Activated T-helper 1 cell treated with Interleukin-2 at 50 U/mL for 16 hours (primary cell): Measurements from ENCODE around the gene CCDC40.
A peak's percentile ranks its signal among the peaks of the same experiment; 100 is the strongest.
"Not testable (repeated sequence)": the region's sequence is repeated elsewhere in the genome, so short reads cannot be mapped to it uniquely, and the experiment has no call there.

Source experiments
- DNase-seq: peaks from one replicate; pipeline ENCODE4 v3.0.0-alpha.2; 2020; ENCODE audit warnings: low read depth

Gene CCDC40, protein sequence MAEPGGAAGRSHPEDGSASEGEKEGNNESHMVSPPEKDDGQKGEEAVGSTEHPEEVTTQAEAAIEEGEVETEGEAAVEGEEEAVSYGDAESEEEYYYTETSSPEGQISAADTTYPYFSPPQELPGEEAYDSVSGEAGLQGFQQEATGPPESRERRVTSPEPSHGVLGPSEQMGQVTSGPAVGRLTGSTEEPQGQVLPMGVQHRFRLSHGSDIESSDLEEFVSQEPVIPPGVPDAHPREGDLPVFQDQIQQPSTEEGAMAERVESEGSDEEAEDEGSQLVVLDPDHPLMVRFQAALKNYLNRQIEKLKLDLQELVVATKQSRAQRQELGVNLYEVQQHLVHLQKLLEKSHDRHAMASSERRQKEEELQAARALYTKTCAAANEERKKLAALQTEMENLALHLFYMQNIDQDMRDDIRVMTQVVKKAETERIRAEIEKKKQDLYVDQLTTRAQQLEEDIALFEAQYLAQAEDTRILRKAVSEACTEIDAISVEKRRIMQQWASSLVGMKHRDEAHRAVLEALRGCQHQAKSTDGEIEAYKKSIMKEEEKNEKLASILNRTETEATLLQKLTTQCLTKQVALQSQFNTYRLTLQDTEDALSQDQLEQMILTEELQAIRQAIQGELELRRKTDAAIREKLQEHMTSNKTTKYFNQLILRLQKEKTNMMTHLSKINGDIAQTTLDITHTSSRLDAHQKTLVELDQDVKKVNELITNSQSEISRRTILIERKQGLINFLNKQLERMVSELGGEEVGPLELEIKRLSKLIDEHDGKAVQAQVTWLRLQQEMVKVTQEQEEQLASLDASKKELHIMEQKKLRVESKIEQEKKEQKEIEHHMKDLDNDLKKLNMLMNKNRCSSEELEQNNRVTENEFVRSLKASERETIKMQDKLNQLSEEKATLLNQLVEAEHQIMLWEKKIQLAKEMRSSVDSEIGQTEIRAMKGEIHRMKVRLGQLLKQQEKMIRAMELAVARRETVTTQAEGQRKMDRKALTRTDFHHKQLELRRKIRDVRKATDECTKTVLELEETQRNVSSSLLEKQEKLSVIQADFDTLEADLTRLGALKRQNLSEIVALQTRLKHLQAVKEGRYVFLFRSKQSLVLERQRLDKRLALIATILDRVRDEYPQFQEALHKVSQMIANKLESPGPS

DNA sequence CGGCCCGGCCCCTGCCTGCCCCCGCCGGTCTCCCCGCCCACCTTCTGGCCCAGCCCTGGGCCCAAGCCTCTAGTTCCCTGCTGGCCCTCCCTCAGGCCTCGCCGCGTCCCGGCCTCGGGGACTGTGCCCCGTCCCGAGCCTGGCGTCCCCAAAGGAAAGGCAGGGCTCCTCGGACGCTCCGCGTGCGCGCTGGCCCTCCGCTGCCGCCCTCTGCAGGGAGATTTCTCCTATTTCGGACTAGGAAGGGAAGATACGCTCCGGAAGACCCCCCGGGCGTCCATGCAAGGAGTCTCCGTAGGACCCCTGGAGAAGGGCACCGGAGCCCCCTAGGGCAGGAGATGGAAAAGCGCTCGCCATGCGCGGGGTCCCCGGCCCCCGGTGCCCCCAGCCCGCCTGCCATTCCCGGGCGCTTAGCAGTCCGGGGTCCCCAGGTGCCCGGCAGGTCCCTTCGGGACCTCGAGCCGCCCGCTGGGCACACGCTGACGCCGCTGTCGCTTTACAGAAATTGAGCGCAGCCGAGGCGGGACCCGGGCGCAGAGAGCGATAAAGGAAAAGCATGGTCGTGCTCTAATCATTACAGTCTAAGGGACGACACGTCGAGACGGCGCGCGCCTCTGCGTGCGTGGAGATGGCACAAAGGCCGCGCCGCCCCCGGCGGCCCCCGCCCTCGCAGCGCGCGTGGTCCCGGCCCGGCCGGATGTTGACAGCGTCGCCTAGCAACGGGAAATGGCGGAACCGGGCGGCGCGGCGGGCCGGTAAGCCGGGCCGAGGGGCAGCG lies at the start of gene CCDC40:
Gene CCDC40, plus strand, starts transcription at position 706 of the 778 bp plus-strand sequence. Its CDS starts 21 bp downstream, at position 727.
- peak; percentile 68 for DNase-seq

- DNase-seq: no peak
Measured at GRCh38 chr17:79987187-79987934, 49.1 kb upstream of the CCDC40 start.

- no peak for DNase-seq
Measured at GRCh38 chr17:79987935-79988184, 48.6 kb upstream of the CCDC40 start.

DNA sequence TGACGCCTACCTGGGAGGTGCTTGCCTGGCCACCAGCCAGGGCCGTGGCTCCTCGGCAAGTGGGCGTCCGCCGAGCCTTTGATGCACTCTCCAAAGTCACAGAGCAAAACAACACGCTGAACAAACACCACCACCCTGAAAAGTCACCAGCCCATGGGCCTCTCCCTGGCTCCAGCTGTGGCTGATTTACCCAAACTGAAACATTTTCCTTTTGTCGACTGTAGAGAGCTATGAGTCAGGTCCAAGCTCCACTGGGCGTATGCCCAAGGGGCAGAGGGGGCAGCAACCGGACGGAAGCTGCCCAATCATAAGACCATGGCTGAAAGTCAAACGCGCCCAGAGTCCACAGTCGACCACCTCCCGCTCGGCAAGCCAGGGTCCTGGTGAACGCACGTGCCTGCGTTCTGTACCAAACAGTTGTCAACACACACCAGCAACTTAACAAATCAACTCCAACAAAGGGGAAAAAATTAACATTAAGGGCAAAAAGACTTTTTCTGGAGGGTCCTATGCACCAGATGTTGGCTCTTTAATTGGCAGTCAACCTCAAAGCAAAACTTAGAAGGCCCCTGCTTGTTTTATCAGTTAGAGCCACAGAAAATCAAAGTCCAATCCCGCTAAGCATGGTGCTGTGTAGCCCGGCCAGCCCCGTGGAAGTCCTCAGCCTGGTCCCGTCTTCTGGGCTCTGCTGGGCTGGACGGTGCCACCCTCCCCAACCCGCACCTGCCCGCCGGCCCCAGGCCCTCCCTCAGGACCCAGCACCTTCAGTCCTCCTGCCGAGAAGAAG lies 48.1 kb upstream of the CCDC40 start:
- no peak for DNase-seq

DNA sequence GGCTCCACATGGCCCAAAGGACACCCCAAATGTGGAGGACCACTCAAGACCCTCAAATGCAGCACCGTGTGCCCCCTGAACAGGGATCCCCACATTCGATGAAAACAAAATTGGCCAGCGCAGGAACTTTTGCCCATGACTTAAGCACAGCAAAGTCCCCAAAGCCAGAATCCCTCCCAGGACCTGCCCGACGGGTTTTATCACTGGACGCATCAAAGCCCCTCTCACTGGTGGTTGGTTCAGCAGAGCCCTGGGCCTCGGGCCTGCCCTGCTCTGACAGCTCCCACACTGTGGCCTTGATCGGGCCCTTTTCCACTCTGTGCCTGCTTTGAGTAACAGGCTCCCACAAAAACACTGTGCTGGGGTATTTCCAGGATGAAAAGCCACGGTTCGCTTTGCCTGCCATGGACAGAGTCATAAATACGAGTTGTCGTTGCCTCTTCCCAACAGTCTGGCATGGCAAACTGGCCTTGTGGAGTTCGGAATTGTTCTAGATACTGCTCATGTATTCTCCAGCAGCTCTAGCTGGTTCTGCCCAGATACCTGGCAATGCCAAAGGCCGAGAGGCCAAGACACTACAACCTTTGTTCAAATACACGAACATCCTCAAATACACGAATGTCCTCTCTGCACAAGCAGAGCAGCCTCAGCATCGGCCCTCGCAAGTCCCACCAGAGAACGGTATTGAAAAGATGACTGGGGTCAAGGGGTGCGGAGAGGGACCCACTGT lies 47.2 kb upstream of the CCDC40 start:
- DNase-seq: no peak

DNA sequence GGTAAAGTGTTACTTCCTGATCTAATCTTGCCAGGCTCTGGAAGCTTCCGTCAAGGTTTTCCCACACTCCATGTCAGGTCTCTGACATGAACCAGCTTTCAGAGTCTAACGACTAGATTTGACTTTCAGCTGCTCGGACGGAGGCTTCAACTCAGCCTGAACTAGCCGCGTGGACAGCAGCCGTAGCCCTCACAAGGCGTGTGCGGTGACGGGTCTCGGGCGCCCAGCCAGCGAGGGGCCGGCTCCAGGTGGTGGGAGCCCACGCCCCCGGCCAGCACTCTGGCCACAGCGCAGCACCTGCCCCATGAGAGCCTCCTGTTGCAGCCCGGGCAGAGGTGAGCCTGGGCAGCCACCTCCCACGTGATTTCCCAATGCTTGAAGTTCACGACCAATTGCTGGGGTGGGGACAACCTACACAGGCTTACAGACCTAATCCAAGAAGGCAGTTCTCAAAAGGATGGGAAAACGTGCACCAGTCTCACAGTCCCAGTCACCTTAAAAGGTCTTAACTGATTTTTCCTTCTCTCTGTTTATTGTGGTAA lies 46.3 kb upstream of the CCDC40 start:
- DNase-seq: no peak

DNA sequence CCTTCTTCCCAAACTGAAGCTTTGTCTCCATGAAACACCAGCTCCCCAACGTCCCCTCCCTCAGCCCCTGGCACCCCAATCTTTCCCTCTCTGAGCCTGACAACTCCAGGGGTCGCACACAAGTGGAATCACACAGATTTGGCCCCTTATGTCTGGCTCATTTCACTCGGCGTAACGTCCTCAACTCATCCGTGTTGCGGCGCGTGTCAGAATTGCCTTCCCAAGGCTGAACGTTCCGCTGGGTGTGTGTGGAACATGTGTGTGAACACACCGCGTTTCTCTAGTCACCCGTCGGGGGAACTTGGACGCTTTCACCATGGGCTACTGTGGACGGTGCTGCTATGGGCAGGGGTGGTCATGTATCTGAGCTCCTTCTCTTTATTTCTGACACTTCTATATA lies 45.7 kb upstream of the CCDC40 start:
- DNase-seq: no peak

DNA sequence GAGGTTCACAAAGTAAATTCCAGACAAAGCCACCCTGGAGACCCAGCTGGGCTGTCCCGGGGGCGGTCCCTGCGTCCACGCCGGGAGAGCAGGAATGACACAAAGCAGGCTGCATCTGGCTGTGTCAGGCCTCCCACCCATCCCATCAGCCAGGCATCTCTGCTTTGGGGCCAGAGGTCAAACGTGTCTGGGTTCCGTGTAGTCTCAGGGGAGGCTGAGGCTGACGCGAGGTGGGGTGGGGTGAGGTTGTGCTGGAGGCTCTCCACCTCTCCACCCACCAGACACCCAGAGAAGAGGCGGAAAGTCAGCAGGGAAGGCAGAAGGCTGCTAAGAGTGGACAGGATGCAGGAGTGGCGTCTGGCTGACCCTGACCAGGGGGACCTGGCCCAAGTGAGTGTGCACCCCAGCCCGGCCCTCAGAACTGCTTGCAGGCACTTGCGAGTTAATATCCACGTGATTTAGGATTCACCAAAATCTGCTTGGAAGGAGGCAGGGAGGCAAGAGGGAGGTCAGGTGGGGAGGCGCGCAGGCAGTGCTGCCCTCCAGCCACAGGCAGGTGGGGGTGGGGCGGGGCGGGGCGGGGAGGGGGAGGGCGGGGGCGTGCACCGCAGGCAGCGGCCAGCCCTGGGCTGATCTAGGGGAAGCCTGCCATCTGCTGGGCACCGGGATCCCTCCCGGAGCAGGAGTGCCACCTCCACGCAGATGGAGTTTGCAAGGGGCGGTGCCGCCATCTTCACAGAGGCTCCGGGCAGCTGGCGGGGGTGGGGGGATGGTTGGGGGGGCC lies 45.1 kb upstream of the CCDC40 start:
- DNase-seq: peak; percentile 75

DNA sequence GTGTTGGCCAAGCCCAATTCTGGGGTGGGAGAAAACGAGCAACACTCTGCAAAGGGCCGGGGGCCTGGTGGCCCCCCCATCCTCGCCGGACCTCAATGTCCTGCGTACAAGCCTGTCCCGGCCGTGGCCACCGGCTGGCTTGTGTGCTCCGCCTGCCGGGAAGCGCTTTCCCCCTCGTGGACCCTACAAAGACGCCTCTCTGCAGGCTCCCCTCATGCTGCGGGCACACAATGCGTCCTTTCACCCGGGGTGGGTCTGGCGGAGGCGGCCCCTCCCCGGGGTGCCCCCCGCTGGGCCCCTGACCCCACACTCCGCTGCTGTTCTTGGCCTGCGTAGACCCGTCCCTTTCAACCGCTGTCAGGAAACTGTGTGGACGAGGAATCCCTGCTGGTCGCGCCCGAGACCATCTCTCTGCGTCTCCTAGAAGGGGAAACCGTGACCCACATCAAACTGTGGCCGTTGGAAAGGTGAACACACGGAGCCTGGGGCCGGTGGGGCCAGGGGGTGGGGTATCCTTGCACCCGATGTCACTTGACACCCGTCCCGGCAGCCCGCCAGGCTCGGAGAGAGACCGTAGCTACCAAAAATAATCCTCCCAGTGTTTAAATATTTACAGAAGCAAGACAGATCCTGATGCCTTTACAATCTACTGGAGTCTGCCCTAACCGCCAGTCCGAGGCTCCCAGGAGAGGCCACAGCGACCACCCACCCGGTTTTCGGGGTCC lies 44.4 kb upstream of the CCDC40 start:
- no peak for DNase-seq

GRCh38 chr17:79992649-79993389 lies 43.6 kb upstream of the CCDC40 start:
- no peak for DNase-seq

DNA sequence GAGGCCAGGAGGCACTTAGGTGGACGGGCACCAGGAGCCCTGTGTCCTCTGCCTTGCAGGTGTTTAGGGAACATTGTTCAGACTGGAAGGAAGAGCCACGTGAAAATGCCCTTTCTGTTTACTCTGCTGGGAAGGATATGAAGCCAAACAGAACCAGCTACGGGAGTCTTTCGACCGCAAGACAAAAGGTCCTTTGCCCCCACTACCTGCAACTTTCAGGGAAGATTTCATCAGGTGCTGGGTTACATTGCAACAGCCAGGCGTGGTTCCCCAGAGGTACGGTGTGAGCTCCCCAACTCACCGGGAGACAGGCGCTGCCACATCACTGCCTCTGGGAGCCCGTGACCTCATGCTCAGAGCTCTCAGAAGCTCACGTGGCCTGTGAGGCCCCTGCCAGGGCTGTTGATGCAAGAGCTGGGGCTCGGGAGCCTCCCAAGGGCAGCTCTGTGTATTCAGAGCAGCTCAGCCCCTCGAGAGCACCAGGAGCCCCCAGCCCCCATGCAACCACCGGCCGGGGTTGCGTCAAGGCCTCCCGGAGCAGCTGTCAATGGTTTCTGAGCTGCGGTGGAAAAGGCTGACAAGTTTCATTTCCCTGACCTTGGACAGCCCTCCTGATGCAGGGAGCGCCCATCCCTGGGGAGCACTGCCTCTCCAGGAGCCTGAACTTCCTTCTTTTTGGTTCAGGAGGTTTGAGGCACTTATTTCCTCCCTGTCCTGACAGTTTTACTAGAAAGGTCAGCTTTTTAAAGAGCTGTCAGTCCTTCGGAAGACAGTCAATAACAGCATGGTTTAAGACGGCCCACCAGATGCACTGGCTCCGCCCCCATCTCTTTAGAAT lies 42.8 kb upstream of the CCDC40 start:
- no peak for DNase-seq

DNA sequence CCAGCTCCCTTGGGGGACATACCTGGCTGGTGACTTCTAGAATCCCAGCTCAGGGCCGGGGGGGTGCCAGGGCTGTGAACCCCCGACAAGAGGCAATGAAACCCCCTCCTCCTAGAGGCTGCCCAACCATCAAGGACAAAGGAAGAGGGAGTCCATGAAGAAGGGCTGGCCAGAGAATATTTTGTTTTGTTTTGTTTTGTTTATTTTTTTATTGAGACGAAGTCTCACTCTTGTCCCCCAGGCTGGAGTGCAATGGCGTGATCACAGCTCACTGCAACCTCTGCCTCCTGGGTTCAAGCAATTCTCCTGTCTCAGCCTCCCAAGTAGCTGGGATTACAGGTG lies 42.2 kb upstream of the CCDC40 start:
- not testable (repeated sequence) for DNase-seq

- no peak for DNase-seq
Measured at GRCh38 chr17:79994602-79995001, 41.8 kb upstream of the CCDC40 start.

DNA sequence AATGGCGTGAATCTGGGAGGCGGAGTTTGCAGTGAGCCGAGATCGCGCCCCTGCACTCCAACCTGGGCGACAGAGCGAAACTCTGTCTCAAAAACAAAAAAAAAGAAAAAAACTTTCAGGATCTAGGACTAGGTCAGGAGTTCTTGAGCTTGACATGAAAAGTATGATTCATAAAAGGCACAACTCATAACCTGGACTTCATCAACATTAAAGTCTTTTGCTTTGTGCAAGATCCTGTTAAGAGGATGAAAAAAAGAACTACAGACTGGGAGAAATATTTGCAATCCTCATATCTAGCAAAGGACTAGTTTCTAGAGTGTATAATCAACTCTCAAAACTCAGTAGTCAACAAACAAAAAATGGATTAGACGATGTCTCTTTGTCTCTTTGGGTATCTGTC lies 40.7 kb upstream of the CCDC40 start:
- DNase-seq: no peak

- no peak for DNase-seq
Measured at GRCh38 chr17:79996291-79996690, 40.2 kb upstream of the CCDC40 start.

DNA sequence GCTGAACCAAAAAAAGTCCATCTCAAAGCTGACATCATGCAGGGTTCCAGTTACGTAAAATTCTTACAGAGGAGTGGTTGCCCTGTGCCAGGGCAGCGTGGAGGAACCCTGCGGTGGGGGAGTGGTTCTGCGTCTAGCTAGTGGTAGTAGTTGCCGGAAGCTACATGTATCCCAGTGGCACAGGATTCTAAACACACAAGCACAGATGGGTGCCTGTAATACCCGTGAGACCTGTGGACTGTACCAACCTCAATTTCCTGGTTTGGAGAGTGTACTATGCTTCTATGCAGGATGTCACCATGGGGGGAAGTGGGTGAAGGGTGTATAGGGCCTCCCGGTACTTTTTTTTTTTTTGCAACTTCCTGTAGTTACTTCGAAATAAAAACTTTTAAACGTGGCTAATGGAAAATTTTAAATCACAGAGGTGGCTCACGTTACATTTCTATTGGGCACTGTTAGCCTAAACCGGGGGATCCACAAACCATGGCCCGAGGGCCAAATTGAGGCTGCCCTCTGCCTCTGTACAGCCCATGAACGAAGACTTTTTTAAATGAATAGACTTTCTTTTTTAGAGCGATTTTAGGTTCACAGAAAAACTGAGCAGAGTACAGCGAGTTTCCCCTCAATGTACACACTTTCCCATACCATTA lies 39.3 kb upstream of the CCDC40 start:
- DNase-seq: peak; percentile 51
